ENCODE results near the gene RANBP3. TPM values are rescaled to one million over a fixed set of nuclear protein-coding genes. Genes with fewer than 3 reads are reported as not detected.
"Not testable (repeated sequence)": the region's sequence is repeated elsewhere in the genome, so short reads cannot be mapped to it uniquely, and the experiment has no call there.

RANBP3 gene
- 77.8 and 83.5 TPM in 2 replicates for total RNA-seq (ENCODE audit: low replicate concordance)

GRCh38 chr19:5977785-5978605, at the start of gene RANBP3:
RANBP3 (minus strand) TSS chr19:5978140; CDS start chr19:5978082, 58 bp downstream.
- Histone ChIP-seq H3K36me3 (no peaks in the 10 kb centered on the region), H2AFZ (replicated peaks) (peak within 1 kb of the TSS; percentile 88)

GRCh38 chr19:6026390-6027227, 48.7 kb upstream of the RANBP3 start:
- Histone ChIP-seq H2AFZ (replicated peaks) (no peak overlapping the region), H3K9me3 (ENCODE audit: low read depth) (no peaks in the 10 kb centered on the region), H4K20me1 (ENCODE audit: low read depth) (no peaks in the 10 kb centered on the region), H3F3A (ENCODE audit: low read depth) (no peaks in the 10 kb centered on the region), H3K27ac (no peak overlapping the region), H3K4me1 (no peaks in the 10 kb centered on the region), H3K27me3 (peaks cover 14% of the 10 kb centered on the region), H3K9ac (no peak overlapping the region), H3K79me2 (ENCODE audit: low read depth) (no peaks in the 10 kb centered on the region), H3K4me2 (no peak overlapping the region), H3K4me3 (no peak overlapping the region), H3K36me3 (no peaks in the 10 kb centered on the region)
- Mint-ChIP-seq H3K4me3 (no peak overlapping the region), H3K27me3 (ENCODE audit: insufficient read depth, low read depth) (no peaks in the 10 kb centered on the region), H3K4me1 (peaks cover 14% of the 10 kb centered on the region), H3K9me3 (peaks cover 9% of the 10 kb centered on the region), H3K27ac (no peak overlapping the region), H3K36me3 (peaks cover 31% of the 10 kb centered on the region)
- DNase-seq (ENCODE audit: low spot score) = no peak
- TF ChIP-seq EZH2 (IDR thresholded peaks at IDR 0.05) = no peak
- no peak for TF ChIP-seq EZH2phosphoT487 (IDR thresholded peaks at IDR 0.05)
- TF ChIP-seq CTCF (IDR thresholded peaks at IDR 0.05) = no peak

More at GRCh38 chr19:5977785-5978605, at the start of gene RANBP3:
- Histone ChIP-seq H3K4me3 (peak within 1 kb of the TSS; percentile 91), H3K27ac (peak within 1 kb of the TSS; percentile 92), H3K4me2 (peak within 1 kb of the TSS; percentile 82), H3K9me3 (ENCODE audit: low read depth) (no peaks in the 10 kb centered on the region), H3K4me1 (peaks cover 5% of the 10 kb centered on the region), H3K27me3 (no peaks in the 10 kb centered on the region), H3F3A (ENCODE audit: low read depth) (peaks cover 6% of the 10 kb centered on the region), H3K79me2 (ENCODE audit: low read depth) (peaks cover 59% of the 10 kb centered on the region), H4K20me1 (ENCODE audit: low read depth) (peaks cover 43% of the 10 kb centered on the region), H3K9ac (peak within 1 kb of the TSS; percentile 99)
- Mint-ChIP-seq H3K9me3 (no peaks in the 10 kb centered on the region), H3K27ac (peak within 1 kb of the TSS; percentile 93), H3K36me3 (peaks cover 13% of the 10 kb centered on the region), H3K4me1 (peaks cover 41% of the 10 kb centered on the region), H3K4me3 (peak within 1 kb of the TSS; percentile 92), H3K27me3 (ENCODE audit: insufficient read depth, low read depth) (peaks cover 2% of the 10 kb centered on the region)
- DNase-seq (ENCODE audit: low spot score) = peak; percentile 100
- TF ChIP-seq EZH2 (IDR thresholded peaks at IDR 0.05) (no peak), EZH2phosphoT487 (IDR thresholded peaks at IDR 0.05) (no peak), CTCF (IDR thresholded peaks at IDR 0.05) (no peak)

- H3K4me3 ChIP-seq; H3K36me3 ChIP-seq; H3K9me3 ChIP-seq (ENCODE audit: low read depth); H3K27ac ChIP-seq; H3K4me2 ChIP-seq; H3K27me3 Mint-ChIP-seq (ENCODE audit: insufficient read depth, low read depth); H3F3A ChIP-seq (ENCODE audit: low read depth); H3K79me2 ChIP-seq (ENCODE audit: low read depth); DNase-seq (ENCODE audit: low spot score); H2AFZ ChIP-seq (replicated peaks); H3K9ac ChIP-seq; H3K4me3 Mint-ChIP-seq; H4K20me1 ChIP-seq (ENCODE audit: low read depth); H3K9me3 Mint-ChIP-seq; H3K27ac Mint-ChIP-seq; H3K4me1 ChIP-seq: not testable (repeated sequence)
- peaks cover 20% of the 10 kb centered on the region for H3K4me1 Mint-ChIP-seq
- peaks cover 23% of the 10 kb centered on the region for H3K36me3 Mint-ChIP-seq
- H3K27me3 ChIP-seq = peaks cover 14% of the 10 kb centered on the region
These were observed 46.8 kb upstream of the RANBP3 start for GRCh38 chr19:6024756-6025155.

Data from neural progenitor cell (in vitro differentiated cells).